DND-41 (cell line): ENCODE results near the gene PIK3IP1.

Experiments used
- ATAC-seq: fragments of 200-7000 bp; cut with Tn5 transposase; 3 replicates; pipeline ENCODE4 v1.9.1; 2021; ENCODE audit warnings: low read depth; ENCODE audit not compliant: insufficient read depth
- DNase-seq: peaks from one replicate; pipeline ENCODE4 v3.0.0-alpha.2; 2020
- H2AFZ ChIP-seq: 2 replicates; pipeline ENCODE4 v1.6.0; 2012; ENCODE audit warnings: low read depth, low read length
- H3K27ac ChIP-seq: 2 replicates; pipeline ENCODE4 v1.5.1; 2012; ENCODE audit warnings: low read length, inconsistent platforms
- H3K27me3 ChIP-seq: fragments of 200-600 bp; sonication (generic); 2 replicates; pipeline ENCODE4 v1.6.0; 2012; ENCODE audit warnings: low read length, mild to moderate bottlenecking, inconsistent platforms; ENCODE audit not compliant: insufficient read depth, poor library complexity
- H3K36me3 ChIP-seq: 2 replicates; pipeline ENCODE4 v1.5.1; 2012; ENCODE audit warnings: low read length, inconsistent platforms; ENCODE audit not compliant: insufficient read depth
- H3K4me1 ChIP-seq: 2 replicates; pipeline ENCODE4 v1.5.1; 2012; ENCODE audit warnings: mild to moderate bottlenecking, low read length; ENCODE audit not compliant: insufficient read depth
- H3K4me2 ChIP-seq: 2 replicates; pipeline ENCODE4 v1.6.0; 2012; ENCODE audit warnings: mild to moderate bottlenecking, moderate library complexity, low read length, inconsistent platforms; ENCODE audit not compliant: insufficient read depth
- H3K4me3 ChIP-seq, 2 experiments: fragments of 200-600 bp in 1 of 2; shearing (Covaris generic) in 1 of 2; 2 replicates each; pipeline ENCODE4 v1.5.1; 2012 to 2016; ENCODE audit warnings: inconsistent platforms in 2 of 2, low read length in 2 of 2, mild to moderate bottlenecking in 2 of 2, low read depth in 1 of 2, moderate library complexity in 1 of 2
- H3K79me2 ChIP-seq: 2 replicates; pipeline ENCODE4 v1.6.0; 2012; ENCODE audit warnings: low read length, inconsistent platforms; ENCODE audit not compliant: insufficient read depth
- H3K9ac ChIP-seq: 2 replicates; pipeline ENCODE4 v1.6.0; 2012; ENCODE audit warnings: low read depth, mild to moderate bottlenecking, inconsistent platforms, low read length, moderate library complexity
- H3K9me3 ChIP-seq: 2 replicates; pipeline ENCODE4 v1.5.1; 2012; ENCODE audit warnings: low read length, moderate library complexity, mild to moderate bottlenecking, inconsistent platforms; ENCODE audit not compliant: insufficient read depth, severe bottlenecking
- H4K20me1 ChIP-seq: 2 replicates; pipeline ENCODE4 v1.6.0; 2012; ENCODE audit warnings: low read length; ENCODE audit not compliant: insufficient read depth
- EZH2 ChIP-seq: IDR thresholded peaks from 3 replicates; pipeline ENCODE4 v1.6.1; 2012; ENCODE audit warnings: borderline replicate concordance, low read depth, mild to moderate bottlenecking, moderate library complexity, low read length, inconsistent platforms; ENCODE audit not compliant: severe bottlenecking
- TF ChIP-seq, protein P1 (sequence below): IDR thresholded peaks from 2 replicates; pipeline ENCODE4 v1.5.1; 2012; ENCODE audit warnings: borderline replicate concordance, low read length, moderate library complexity, mild to moderate bottlenecking; ENCODE audit not compliant: poor library complexity, severe bottlenecking; ENCODE audit errors: extremely low read depth

Gene PIK3IP1

DNA sequence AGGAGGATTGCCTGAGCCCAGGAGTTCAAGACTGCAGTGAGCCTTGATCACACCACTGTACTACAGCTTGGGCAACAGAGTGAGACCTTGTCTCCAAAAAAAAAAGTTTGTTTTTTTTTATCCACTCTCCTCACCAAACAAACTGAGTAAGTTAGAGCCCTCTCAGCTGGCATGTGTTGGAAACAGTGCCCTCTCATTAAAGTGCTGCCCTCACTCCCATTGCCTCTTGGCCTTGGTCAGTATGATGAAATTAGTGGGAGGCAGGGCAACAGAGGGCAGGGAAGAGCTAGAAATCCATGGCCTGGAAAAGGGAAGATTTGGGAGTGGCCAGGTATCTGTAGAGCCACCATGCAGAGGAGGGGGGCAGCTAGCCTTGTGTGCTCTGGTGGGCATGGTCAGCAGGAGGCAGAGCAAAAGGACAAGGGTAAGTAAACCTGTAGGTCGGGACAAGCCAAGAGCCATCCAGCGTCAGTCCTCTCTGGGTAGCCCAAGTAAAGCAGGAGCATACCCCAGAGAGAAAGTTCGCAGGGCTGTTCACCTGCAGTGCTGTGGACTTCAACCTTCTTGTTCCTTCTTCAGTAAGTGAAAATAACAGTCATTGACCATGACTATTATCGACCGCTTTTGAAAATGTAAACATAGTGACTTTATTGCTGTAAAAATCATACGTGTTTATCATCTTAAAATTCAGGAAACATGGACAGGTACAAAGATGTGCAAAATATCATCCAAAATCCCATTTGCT is 28.2 kb downstream of the PIK3IP1 start:
- no peak overlapping the region for H3K4me2 ChIP-seq

DNA sequence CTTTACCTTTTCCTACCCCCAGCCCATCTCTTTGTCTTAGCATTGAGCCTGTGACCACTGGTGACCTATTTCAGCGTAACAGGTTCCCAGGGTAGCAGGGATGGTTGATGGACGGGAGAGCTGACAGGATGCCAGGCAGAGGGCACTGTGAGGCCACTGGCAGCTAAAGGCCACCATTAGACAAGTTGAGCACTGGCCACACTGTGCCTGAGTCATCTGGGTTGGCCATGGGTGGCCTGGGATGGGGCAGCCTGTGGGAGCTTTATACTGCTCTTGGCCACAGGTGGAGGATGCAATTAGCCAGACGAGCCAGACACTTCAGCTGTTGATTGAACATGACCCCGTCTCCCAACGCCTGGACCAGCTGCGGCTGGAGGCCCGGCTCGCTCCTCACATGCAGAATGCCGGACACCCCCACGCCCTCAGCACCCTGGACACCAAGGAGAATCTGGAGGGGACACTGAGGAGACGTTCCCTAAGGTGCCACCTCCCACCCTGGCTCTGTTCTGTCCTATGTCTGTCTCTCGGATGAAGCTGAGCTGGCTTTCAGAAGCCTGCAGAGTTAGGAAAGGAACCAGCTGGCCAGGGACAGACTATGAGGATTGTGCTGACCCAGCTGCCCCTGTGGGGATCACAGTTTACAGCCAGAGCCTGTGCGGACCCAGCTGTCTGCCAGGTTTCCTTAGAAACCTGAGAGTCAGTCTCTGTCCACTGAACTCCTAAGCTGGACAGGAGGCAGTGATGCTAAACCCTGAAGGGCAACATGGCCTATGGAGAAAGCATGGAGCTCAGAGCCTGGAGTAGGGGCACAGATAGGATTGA is 29.8 kb downstream of the PIK3IP1 start:
- H3K36me3 ChIP-seq = peaks cover 69% of the 10 kb centered on the region
- no peaks in the 10 kb centered on the region for H3K79me2 ChIP-seq
- H3K9ac ChIP-seq = no peak overlapping the region
- H3K27ac ChIP-seq = no peak overlapping the region
- no peak for DNase-seq
- no peak for TF ChIP-seq EZH2
- TF ChIP-seq, protein P1, sequence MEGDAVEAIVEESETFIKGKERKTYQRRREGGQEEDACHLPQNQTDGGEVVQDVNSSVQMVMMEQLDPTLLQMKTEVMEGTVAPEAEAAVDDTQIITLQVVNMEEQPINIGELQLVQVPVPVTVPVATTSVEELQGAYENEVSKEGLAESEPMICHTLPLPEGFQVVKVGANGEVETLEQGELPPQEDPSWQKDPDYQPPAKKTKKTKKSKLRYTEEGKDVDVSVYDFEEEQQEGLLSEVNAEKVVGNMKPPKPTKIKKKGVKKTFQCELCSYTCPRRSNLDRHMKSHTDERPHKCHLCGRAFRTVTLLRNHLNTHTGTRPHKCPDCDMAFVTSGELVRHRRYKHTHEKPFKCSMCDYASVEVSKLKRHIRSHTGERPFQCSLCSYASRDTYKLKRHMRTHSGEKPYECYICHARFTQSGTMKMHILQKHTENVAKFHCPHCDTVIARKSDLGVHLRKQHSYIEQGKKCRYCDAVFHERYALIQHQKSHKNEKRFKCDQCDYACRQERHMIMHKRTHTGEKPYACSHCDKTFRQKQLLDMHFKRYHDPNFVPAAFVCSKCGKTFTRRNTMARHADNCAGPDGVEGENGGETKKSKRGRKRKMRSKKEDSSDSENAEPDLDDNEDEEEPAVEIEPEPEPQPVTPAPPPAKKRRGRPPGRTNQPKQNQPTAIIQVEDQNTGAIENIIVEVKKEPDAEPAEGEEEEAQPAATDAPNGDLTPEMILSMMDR = no peak
- no peak overlapping the region for H2AFZ ChIP-seq
- no peaks in the 10 kb centered on the region for H3K4me1 ChIP-seq
- H4K20me1 ChIP-seq = no peaks in the 10 kb centered on the region; the same call in 1 of the 2 replicates
- no peak overlapping the region for H3K4me3 ChIP-seq
- no peaks in the 10 kb centered on the region for H3K27me3 ChIP-seq
- no peaks in the 10 kb centered on the region for H3K9me3 ChIP-seq
- ATAC-seq = no peak
- no peak overlapping the region for H3K4me2 ChIP-seq

More for the DNA sequence above, 28.2 kb downstream of the PIK3IP1 start:
- DNase-seq (no peak), ATAC-seq (no peak)
- H3K79me2 ChIP-seq = no peaks in the 10 kb centered on the region
- no peak overlapping the region for H3K27ac ChIP-seq
- H3K27me3 ChIP-seq = no peaks in the 10 kb centered on the region
- no peaks in the 10 kb centered on the region for H3K4me1 ChIP-seq
- no peak overlapping the region for H3K9ac ChIP-seq
- no peaks in the 10 kb centered on the region for H3K9me3 ChIP-seq
- H4K20me1 ChIP-seq = no peaks in the 10 kb centered on the region; the same call in 1 of the 2 replicates
- H3K36me3 ChIP-seq = peaks cover 69% of the 10 kb centered on the region
- no peak overlapping the region for H3K4me3 ChIP-seq
- H2AFZ ChIP-seq = no peak overlapping the region
- no peak for TF ChIP-seq EZH2
- TF ChIP-seq, protein P1 = no peak

DNA sequence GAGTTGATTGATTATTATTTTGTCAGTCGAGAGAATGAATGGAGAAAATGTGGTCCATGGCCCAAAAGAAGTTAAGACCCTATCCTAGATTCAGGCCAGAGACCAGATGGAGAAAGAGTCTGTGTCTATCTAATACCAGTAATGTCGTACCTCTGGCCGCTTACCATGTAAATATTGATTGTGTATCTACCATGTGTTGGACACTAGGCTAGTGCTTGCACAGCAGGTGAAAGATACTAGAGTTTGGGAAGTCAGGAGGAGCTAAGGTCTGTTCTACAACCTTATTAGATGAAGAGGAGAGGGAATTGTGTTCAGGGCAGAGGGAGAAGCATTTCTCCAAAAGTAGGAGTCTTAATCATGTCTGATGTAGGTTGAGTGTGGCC is 31.8 kb downstream of the PIK3IP1 start:
- DNase-seq (no peak), ATAC-seq (no peak)
- Histone ChIP-seq H3K9ac (no peak overlapping the region), H4K20me1 (no peaks in the 10 kb centered on the region), H2AFZ (no peak overlapping the region), H3K4me1 (no peaks in the 10 kb centered on the region), H3K79me2 (no peaks in the 10 kb centered on the region), H3K36me3 (peaks cover 54% of the 10 kb centered on the region), H3K4me3 (no peak overlapping the region), H3K27me3 (no peaks in the 10 kb centered on the region), H3K9me3 (no peaks in the 10 kb centered on the region), H3K4me2 (no peak overlapping the region), H3K27ac (no peak overlapping the region)
- TF ChIP-seq EZH2 = no peak
- TF ChIP-seq, protein P1 = no peak
